ENCODE data around the gene MTAP. TPM values are rescaled to one million over a fixed set of nuclear protein-coding genes. Genes with fewer than 3 reads are reported as not detected.
A peak's percentile ranks its signal among the peaks of the same experiment; 100 is the strongest.

MTAP gene
- polyA plus RNA-seq, 3 donors: 7.4 to 11.3 (median 7.8) TPM

- no peak for DNase-seq
- no peaks in the 10 kb centered on the region for H3K4me1 Mint-ChIP-seq
- Histone ChIP-seq H3K27ac (ENCODE audit: low read depth in 1 of 2, low read length in 2 of 2) (no peak overlapping the region), H4K20me1 (ENCODE audit: insufficient read depth, low read length) (no peaks in the 10 kb centered on the region), H3K27me3 (ENCODE audit: control insufficient read depth in 2 of 2, insufficient read depth in 2 of 2, low read length in 2 of 2) (no peaks in the 10 kb centered on the region), H2AFZ (ENCODE audit: insufficient read depth, low read depth, low read length, poor library complexity, severe bottlenecking) (no peak overlapping the region), H3K79me2 (ENCODE audit: insufficient read depth, low read length) (no peaks in the 10 kb centered on the region), H3K4me2 (replicated peaks; ENCODE audit: extremely low read depth, low read length, poor library complexity, severe bottlenecking) (no peak overlapping the region), H3K36me3 (replicated peaks in 1 of 2; ENCODE audit: control insufficient read depth in 1 of 2, insufficient read depth in 2 of 2, low read length in 2 of 2) (no peaks in the 10 kb centered on the region), H3K4me3 (replicated peaks in 1 of 3; ENCODE audit: low read depth in 2 of 3, low read length in 3 of 3) (no peak overlapping the region), H3K9ac (ENCODE audit: insufficient read depth, low read length, poor library complexity, severe bottlenecking) (no peak overlapping the region), H3K4me1 (ENCODE audit: control insufficient read depth in 1 of 2, insufficient read depth in 2 of 2, low read length in 2 of 2) (no peaks in the 10 kb centered on the region), H3K9me3 (replicated peaks in 1 of 2; ENCODE audit: control insufficient read depth in 1 of 2, insufficient read depth in 1 of 2, low read length in 2 of 2) (peaks cover 16 to 19% of the 10 kb centered on the region in 2 donors)
- H3K4me3 Mint-ChIP-seq: no peak overlapping the region
- intact Hi-C loops (cut with micrococcal nuclease): no loop called here
- H3K9me3 Mint-ChIP-seq: peaks cover 18 to 41% (median 29%) of the 10 kb centered on the region in 7 donors
- TF ChIP-seq CTCF (IDR thresholded peaks at IDR 0.05): no peak
- no peak overlapping the region for H3K27ac Mint-ChIP-seq
- H3K27me3 Mint-ChIP-seq (ENCODE audit: low read depth in 3 of 3): no peaks in the 10 kb centered on the region
- WGBS (ENCODE audit: insufficient coverage): no CpG with 5 or more reads among the region's 1 CpG
- peaks cover 0 to 2% of the 10 kb centered on the region in 2 donors for H3K36me3 Mint-ChIP-seq
These were observed 99.1 kb downstream of the MTAP start for GRCh38 chr9:21901546-21901945.

GRCh38 chr9:21902136-21902535, 99.7 kb downstream of the MTAP start:
- Mint-ChIP-seq H3K4me3 (no peak overlapping the region), H3K9me3 (peaks cover 14 to 36% (median 24%) of the 10 kb centered on the region in 7 donors), H3K27me3 (ENCODE audit: low read depth in 3 of 3) (no peaks in the 10 kb centered on the region), H3K36me3 (peaks cover 0 to 2% of the 10 kb centered on the region in 2 donors), H3K27ac (no peak overlapping the region), H3K4me1 (no peaks in the 10 kb centered on the region)
- Histone ChIP-seq H3K4me3 (replicated peaks in 1 of 3; ENCODE audit: low read depth in 2 of 3, low read length in 3 of 3) (no peak overlapping the region), H3K79me2 (ENCODE audit: insufficient read depth, low read length) (no peaks in the 10 kb centered on the region), H2AFZ (ENCODE audit: insufficient read depth, low read depth, low read length, poor library complexity, severe bottlenecking) (no peak overlapping the region), H4K20me1 (ENCODE audit: insufficient read depth, low read length) (no peaks in the 10 kb centered on the region), H3K27ac (ENCODE audit: low read depth in 1 of 2, low read length in 2 of 2) (no peak overlapping the region), H3K9me3 (replicated peaks in 1 of 2; ENCODE audit: control insufficient read depth in 1 of 2, insufficient read depth in 1 of 2, low read length in 2 of 2) (peaks cover 16 to 19% of the 10 kb centered on the region in 2 donors), H3K27me3 (ENCODE audit: control insufficient read depth in 2 of 2, insufficient read depth in 2 of 2, low read length in 2 of 2) (no peaks in the 10 kb centered on the region), H3K4me1 (ENCODE audit: control insufficient read depth in 1 of 2, insufficient read depth in 2 of 2, low read length in 2 of 2) (no peaks in the 10 kb centered on the region), H3K4me2 (replicated peaks; ENCODE audit: extremely low read depth, low read length, poor library complexity, severe bottlenecking) (no peak overlapping the region), H3K9ac (ENCODE audit: insufficient read depth, low read length, poor library complexity, severe bottlenecking) (no peak overlapping the region), H3K36me3 (replicated peaks in 1 of 2; ENCODE audit: control insufficient read depth in 1 of 2, insufficient read depth in 2 of 2, low read length in 2 of 2) (no peaks in the 10 kb centered on the region)
- DNase-seq: peak in 1 of 3 donors; percentile 16
- WGBS (ENCODE audit: insufficient coverage): 0% methylated on average over 1 of the region's 1 CpG
- no peak for TF ChIP-seq CTCF (IDR thresholded peaks at IDR 0.05)
- intact Hi-C loops (cut with micrococcal nuclease): no loop called here
